NCI-H1417 treated with DMSO at 0.1 percent for 48 hours (cell line): ENCODE measurements around the gene EMILIN1.
A peak's percentile ranks its signal among the peaks of the same experiment; 100 is the strongest.
"Not testable (repeated sequence)": the region's sequence is repeated elsewhere in the genome, so short reads cannot be mapped to it uniquely, and the experiment has no call there.

Source experiments
- DNase-seq: peaks from one replicate; lab custom pipeline; 2025; lab: John Stamatoyannopoulos, UW

The EMILIN1 gene

DNA sequence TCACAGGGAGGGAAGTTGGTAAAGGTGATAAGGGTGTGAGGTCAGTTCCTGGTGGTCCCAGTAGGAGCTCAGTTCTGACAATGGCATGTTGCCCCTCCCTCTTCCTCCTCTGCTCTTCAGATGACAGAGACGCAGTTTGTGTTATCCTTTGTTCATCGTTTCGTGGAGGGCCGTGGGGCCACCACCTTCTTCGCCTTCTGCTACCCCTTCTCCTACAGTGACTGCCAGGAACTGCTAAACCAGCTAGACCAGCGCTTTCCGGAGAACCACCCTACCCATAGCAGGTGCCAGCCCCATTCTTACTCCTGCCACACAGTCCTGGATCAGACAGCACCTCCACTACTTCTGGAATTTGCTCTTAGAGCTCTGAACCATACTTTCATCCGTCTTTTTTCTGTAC is 24.6 kb upstream of the EMILIN1 start:
- DNase-seq, result no peak

DNA sequence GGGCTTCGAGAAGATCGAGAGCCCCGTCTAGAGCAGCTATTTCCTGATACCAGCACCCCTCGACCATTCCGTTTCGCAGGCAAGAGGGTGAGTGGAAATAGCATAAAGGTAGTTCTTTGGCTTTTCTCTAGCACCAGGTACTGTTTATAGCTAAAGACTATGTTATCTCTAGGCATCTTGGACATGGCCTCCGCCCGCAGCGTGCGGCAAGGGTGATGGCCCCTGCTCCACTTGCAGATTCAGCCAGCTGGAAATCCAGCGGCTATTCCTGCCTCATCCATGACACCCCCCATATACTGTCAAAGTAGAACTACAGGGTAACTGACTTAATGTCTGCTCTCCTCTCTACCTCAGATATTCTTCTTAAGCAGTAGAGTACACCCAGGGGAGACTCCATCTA is 23.7 kb upstream of the EMILIN1 start:
- no peak for DNase-seq

DNA sequence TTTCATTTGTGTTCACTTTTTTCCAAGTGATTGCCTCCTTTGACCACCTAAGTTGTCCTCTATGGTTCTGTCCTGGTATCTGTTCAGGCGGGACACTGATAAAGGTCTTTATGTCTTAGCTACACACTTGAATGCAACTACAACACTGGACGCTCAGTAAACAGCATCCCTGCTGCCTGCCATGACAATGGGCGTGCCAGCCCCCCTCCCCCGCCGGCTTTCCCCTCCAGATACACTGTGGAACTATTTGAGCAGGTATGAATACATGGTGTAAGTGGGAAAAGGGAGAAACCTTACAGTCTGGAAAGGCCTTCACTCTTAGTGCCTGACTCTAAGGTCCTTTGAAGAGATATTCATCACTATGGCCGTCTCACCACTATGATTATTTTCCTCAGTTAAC is 21.2 kb upstream of the EMILIN1 start:
- DNase-seq, result no peak

DNA sequence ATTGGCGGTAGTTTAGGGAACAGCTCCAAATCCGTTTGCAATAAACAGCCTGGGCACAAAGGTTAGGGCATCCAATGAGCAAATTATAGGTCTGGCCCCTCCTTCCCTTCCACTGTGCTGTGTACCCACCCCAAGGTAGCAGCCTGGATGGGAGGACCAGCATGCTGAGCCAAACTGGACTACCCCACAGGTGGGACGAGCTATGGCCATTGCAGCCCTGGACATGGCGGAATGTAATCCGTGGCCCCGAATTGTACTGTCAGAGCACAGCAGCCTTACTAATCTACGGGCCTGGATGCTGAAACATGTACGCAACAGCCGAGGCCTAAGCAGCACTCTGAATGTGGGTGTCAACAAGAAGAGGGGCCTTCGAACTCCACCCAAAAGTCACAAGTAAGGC is 20.2 kb upstream of the EMILIN1 start:
- no peak for DNase-seq

DNA sequence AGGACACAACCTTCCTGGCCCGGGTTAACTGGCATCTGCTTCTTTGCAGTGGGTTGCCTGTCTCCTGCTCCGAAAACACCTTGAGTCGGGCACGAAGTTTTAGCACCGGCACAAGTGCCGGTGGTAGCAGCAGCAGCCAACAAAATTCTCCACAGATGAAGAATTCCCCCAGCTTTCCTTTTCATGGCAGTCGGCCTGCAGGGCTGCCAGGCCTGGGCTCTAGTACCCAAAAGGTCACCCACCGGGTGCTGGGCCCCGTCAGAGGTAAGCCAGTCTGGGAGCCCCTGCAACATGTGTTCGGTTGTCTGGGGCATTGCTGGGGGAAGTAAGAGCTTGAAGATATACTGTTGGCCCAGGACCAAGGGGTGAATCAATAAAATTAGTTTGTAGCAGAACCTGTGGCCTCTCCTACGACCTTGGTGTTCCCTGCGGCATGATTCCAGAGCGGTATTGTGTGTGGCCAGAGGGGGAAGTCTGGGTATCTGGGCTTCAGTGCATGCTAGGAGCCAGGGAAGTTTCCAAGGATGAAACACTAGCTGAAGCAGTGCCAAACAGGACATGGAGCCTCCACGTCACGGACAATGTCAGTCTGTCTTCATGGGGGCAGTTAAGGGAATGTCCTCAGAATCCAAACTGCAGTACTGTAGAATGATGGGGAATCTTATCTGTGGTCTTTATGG is 19.1 kb upstream of the EMILIN1 start:
- no peak for DNase-seq

DNA sequence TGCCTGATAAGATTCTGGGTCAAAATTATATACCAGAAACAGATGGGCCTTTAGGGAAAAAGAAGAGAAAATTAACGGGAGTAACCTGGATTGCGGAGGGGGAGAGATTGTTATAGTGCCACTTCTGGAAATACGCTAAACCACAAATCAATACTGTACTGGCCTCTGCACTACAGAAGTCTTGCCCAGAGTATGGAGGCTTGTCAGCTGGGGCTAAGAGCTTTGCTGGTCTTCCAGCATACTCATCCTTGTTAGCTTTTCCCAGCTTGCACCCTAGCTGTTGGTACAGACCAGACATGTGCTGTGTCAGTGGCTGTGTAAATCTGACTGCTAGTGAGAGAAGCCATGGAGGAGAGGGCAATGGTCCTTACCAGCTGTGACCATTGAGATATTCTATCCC is 18.1 kb upstream of the EMILIN1 start:
- DNase-seq, result no peak

DNA sequence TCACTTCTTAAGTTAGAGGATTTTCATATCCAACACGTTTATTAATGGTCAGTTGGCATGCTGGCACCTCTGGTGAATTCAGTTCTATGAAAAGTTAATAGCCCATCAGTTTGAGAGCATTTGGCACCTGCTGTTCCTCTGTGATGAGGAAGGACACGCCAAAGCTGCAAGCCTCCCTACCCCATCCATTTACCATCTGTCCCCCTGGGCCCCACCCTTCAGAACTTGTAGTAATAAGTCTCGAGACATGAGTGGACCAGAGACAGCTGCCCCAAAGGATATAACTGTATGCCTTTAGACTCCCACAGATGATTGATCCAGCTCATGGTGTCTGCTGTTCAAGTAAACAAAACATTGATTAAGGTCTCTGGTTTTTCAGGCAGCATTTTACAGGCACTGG is 13.3 kb upstream of the EMILIN1 start:
- DNase-seq, result no peak

DNA sequence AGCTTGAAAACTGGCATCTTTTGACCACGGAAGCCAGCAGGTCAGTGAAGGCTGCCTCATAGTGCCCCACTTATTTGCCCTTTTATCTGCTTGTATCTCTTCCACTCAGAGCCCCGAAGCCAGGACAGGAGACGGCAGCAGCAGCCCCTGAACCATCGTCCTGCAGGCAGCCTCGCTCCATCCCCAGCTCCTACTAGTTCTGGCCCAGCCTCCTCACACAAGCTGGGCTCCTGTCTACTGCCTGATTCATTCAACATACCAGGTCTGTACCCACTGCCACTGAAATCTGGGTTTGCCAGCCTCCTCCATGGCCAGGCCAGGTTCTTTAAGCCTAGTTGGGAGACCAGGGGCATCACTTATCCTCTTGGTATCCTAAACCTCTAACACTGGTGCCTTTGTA is 11.0 kb upstream of the EMILIN1 start:
- no peak for DNase-seq

DNA sequence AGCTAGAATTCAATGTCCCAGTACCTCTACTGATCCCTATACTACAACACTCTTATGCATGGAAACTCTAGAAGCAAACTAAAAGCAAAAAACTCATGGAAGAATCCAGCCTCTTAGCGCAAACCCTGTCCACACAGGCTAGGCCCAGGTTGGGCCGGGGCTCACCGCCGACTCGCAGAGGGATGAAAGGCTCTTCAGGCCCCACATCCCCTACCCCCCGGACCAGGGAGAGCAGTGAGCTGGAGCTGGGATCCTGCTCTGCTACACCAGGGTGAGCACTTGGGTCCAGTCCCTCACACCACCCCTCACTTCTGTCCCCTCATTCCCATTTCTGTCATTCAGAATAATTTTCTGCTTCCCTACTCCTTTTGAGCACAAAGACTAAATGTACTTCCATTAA is 9.0 kb upstream of the EMILIN1 start:
- no peak for DNase-seq

DNA sequence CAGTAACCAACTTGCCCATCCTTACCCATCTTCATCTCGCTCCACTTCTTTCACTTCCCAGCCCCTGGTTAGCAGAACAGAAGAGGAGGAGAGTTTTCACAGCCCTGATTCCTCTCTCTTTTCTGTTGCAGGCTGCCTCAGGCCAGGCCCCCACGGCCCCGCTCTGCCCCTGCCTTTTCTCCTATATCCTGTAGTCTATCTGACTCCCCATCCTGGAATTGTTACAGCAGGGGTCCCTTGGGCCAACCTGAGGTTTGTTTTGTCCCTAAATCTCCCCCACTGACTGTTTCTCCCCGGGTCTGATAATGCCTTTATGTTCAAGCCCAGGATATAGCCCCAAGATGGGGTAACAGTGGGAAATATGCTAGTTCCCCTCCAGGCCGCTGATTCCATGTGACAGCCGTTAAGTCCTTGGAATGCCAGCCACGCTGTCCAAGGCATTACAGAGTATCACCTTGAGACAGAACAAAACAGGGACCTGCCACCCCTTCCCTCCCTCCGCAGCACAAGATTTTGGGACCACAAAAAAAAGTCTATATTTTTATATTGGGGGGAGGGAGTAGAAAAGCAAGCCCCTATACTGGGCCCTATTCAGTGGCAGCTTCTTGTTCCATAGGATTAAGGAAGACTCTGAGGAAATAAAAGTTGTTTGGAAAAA is 8.3 kb upstream of the EMILIN1 start:
- DNase-seq, result no peak

DNA sequence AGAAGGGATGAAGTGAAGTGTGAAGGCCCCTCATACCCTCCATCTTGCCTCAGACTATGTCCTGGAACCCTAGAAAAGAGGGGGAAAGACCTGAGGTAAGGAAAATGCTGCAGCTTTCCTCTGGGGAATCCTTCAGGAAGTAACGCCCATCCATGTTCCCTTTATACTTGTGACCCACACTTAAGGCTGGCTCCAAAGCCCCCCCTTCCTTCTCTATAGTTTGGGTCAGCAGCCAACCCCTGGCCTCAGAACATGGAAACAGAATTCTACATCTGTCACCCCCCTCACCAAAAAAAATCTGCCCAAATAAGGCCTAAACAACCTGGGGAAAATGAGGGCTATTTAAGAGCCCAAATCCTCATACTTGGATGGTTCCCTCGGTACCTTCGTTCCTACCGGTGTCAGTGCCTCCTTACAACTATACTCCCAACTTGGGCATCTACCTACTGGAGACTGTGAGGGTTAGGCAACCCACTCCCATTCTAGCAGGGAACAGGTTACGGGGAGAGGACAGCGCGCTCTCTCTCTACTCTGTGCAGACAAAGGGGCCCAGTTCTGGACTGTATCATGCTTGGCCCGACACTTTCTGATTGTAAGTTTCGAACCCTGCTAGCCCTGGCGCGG is 7.7 kb upstream of the EMILIN1 start:
- DNase-seq, result no peak

DNA sequence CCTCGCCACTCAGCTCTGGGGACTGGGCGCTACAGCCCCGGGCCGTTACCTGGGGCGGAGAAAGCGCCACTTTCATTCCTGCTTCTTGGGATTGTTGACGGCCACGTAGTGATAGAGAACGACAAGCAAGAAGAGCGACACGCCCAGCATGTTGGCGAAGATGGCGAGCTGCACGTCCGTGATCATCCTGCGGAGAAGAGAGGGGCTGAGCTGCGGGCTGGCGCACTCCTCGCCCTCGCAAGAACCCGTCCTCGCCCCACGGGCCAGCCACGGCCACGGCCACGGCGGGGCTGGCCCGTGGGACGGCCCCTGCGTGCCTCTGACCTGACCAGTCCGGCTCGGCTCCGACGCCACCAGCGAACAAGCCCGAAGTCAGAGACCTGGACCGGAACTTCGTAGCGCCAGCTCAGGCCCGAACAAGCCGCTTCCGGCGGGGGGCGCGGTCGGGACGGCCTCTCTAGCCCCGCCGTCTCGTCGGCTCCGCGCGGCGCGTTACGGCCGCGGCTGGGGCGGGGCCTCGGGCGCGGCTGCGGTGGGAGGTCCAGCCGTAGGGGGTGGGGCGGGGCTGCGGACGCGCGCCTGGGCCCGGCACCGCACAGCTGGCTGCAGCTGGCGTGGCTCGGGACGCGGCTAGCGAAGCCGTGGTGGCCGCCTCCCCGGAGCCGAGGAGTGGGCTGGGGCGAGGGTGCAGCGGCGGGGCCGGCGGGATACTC is 7.0 kb upstream of the EMILIN1 start, which contains the start of gene OST4:
OST4 (minus strand) TSS at position 378 of the 713 bp plus-strand sequence.
- peak; percentile 34 for DNase-seq

DNA sequence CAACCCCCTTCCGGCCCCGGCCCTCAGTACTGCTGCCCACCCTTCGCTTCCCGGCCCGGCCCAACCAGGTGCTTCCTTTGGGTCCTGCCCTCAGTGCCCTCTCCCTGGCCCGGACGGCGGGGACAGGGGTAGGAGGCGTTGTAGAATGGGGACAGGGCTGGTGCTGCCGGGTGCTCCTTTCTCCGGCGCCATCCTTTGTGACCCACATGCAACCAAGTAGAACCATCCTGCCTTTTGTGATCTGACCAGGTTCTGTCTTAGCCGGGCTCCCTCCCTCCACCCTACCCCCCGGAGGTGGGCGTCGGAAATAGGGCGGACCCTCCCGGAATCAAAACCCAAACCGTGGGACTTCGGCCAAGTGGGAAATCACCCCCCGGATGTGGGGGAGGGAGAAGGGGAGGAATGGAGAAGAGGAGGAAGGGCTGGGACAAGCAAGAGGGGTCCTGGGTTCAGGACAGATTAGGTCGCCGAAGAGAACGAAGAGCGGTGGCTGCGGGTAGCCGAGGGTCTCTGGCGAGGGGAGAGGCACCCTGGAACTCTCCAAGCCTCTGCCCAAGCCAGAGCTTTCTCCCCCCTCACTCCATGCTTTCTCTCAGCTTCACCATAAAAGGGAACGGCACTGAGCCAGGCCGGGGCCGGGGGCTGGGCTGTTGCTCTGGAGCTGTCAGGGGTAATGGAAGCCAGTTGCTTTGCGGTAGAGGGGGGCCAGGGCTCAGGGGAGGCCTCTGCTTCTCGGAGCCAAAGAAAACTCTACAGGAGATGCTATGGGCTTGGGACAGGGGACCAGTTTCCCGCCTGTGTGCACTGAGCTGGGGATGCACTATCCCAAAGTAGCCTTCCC is 6.2 kb upstream of the EMILIN1 start:
- no peak for DNase-seq

DNA sequence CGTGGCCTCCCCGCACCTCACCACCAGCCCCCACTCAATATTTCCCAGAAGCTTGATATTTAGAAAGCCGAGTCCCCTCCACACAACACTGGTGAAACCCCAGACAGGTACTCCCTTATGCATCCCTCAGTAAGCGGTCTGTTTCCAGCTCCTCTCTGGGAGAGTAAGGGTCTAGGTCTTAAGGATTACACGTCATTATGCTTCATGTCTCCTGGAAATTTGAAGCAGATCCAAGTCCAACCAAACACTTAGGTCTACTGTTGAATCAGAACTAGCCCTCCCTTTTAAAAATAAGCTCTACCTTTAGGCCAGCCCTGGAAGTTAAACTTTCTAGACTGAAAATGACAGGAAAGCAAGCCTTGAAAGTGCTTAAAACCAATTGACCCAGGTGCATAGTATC is 5.5 kb upstream of the EMILIN1 start:
- DNase-seq, result no peak

DNA sequence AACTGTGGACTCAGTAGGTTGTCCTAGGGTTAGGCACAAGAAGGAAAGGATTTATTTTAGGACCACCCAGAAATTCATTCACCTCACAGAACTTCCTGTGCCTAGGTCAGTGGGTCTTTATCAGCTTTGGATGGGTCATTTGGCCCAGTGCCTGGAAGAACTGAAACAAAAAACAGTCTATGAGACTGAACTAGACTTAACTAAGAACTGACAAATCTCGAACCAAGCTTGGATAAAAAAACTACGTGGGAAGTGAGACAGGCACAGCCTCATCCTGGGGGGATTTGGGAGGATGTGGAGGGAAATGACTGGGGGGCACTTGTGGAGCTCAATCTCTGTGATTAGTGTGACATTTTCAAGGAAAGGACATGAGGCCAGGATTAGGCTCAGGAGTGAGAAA is 4.6 kb upstream of the EMILIN1 start:
- no peak for DNase-seq

DNA sequence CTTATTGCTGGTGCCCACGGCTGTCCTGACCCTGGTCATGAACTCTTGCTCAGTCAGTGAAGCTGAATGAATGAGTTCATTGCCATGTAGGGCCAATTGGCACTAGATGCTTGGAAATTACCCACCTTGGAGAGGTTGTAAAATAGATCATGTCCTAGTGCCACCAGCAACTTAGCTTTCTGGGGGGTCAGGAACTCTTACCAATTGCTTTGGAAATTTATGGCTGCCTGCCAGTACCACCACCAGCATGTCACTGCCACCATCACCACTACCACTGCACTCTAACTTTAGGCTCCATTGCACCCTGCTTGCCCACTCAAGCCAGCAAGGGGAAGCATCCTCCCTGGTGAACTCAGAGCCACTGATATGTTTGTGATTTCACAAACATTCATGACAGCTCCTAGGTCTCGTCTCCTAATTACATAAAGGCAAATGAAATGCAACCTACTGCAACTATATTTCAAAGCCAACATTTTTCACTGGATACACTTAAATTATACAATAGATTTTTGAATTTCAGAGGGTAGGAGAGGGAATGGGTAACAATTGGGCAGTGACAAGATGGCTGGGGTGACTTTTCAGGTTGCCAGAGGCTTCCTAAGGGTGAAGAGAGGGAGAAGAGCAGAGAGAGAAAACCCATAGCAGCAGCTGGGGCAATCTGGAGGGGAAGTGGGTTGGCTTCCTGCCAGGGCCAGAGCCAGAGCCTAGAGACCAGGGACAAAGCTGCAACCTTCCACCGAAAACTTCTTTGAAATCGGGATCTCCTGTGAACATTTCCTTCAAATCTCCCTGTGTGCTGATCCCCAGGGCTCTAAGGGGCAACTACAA is 3.5 kb upstream of the EMILIN1 start:
- no peak for DNase-seq

DNA sequence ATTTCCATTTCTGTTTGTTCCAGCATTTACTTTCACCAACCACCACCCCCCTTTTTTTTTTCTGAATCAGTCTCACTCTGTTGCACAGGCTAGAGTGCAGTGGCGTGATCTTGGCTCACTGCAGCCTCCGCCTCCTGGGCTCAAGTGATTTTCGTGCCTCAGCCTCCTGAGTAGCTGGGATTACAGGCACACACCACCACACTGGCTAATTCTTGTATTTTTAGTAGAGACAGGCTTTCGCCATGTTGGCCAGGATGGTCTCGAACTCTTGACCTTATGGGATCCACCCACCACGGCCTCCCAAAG is 2.9 kb upstream of the EMILIN1 start:
- not testable (repeated sequence) for DNase-seq

DNA sequence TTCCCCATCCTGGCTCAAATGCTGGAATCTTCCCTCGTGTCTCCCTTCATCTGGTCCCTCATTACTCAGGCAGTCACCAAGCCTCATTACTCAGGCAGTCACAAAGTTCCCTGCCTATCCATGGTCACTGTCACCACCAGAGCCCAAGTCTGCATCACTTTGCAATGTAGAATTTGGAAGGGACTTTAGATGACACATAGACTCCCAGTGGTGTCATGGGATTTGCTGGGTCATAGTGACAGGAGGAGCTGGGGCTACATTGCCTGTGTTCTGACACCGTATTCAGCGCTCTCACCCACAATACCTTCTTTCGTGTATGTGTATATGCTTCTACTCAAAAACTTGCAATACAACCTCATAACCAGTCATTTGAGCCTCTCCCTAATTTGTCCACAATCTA is 2.1 kb upstream of the EMILIN1 start:
- DNase-seq, result no peak

DNA sequence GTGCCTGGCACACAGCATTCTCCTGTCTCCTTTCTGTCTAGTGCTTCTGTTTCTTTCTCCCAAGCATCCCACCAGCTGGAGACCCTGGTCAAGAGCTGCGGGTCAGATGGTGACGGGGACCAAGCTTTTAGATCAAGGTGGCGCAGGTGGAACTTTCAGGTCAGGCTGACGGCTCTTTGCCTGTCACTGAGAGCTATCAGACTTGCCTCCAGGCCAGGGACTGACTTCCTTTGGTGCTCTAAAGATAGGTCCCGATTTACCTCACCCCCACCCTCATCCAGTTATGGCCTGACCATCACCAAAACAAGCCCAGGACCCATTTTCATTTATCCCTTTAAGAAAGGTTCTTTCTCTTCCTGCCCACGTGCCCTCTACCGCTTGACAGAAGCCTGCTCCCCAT is 1.2 kb upstream of the EMILIN1 start:
- no peak for DNase-seq

DNA sequence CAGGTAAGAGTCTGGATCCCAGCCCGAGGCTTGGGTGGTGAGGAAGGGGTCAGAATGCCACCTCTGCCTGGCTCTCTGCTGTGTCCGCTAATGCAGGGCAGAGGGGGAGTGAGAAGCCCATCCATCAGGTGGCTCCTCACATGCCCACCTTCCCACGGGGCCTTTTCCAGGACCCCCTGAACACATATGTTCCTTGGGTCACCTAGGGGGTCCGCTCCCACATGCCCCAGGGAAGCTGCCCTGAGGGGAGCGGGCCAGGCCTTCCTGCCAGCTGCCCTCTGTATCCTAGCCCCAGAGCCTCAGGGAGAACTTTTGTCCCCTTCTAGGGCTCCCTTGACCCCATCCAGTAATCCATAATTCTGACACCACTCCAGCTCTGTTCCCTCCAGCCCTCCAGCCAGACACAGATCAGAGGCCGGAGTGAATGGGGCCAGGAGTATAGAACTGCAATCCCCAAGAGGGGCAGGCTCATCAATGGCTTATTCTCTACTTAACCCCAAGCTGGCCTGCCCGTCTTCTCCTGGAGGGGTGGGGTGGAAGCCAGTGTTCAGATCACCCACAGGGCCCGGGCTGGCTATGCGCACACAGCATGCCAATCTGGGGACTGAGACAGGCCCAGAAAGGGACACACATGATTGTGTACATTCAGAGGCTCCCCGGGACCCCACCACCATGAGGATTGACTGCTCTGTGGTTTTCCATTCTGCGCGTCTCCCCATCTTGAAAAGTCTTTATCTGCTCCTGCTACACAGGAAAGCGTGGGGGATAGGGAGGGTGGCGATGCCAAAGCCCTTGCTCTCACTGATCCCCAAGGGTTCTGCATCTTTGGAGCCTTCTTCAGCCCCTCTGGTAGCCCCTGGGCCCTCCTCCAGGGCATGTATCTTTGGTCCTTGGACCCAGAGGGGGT is 1.1 kb downstream of the EMILIN1 start:
- DNase-seq, result no peak
